GM23248 (cell line): ENCODE measurements around the gene TRIP10.

Experiments used
- EZH2 ChIP-seq: fragments of 200-600 bp; sonication (generic); IDR thresholded peaks from 2 replicates; pipeline ENCODE4 v1.6.1; 2018; ENCODE audit warnings: antibody characterized with exemption, mild to moderate bottlenecking; ENCODE audit not compliant: insufficient read depth, poor library complexity, severe bottlenecking
- EZH2phosphoT487 ChIP-seq: fragments of 200-600 bp; sonication (generic); IDR thresholded peaks from 2 replicates; pipeline ENCODE4 v1.6.1; 2018; ENCODE audit warnings: antibody characterized with exemption, moderate library complexity, mild to moderate bottlenecking, low read depth; ENCODE audit not compliant: insufficient read depth

DNA sequence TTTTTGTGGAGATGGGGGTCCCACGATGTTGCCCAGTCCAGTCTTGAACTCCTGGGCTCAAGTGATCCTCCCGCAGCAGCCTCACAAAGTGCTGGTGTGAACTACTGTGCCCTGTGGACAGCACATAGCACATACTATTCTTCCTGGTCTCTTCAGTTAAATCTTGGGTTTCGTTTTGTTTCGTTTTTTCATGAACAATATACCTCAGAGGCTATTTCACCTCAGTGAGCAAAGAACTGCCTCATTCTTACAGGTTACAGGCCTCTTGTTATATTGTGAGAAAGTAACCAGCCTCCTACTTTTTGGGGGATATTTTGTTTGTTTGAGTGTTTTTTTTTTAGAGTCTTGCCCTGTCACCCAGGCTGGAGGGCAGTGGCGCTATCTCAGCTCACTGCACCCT, 17.7 kb upstream of the TRIP10 start:
- TF ChIP-seq EZH2 (no peak), EZH2phosphoT487 (no peak)
